Activated T-cell treated with anti-CD3 and anti-CD28 coated beads, Interleukin-2, amount 50 U/mL, for 24 hours (primary cell): ENCODE data around the gene SSTR3.

ENCODE experiments used
- DNase-seq: peaks from one replicate; pipeline ENCODE4 v3.0.0-alpha.2; 2020
- H3K27ac Mint-ChIP-seq: 2 replicates; pipeline ENCODE4 v1.8.0; 2020; ENCODE audit warnings: mild to moderate bottlenecking, mixed read lengths
- H3K27me3 Mint-ChIP-seq: 2 replicates; pipeline ENCODE4 v1.8.0; 2020; ENCODE audit warnings: mixed read lengths
- H3K36me3 Mint-ChIP-seq: 2 replicates; pipeline ENCODE4 v1.8.0; 2020; ENCODE audit warnings: low read depth, mixed read lengths
- H3K4me1 Mint-ChIP-seq: 2 replicates; pipeline ENCODE4 v1.8.0; 2020; ENCODE audit warnings: low read depth, mixed read lengths
- H3K4me3 Mint-ChIP-seq: 2 replicates; pipeline ENCODE4 v1.8.0; 2020; ENCODE audit warnings: mild to moderate bottlenecking, moderate library complexity, mixed read lengths
- H3K9me3 Mint-ChIP-seq: 2 replicates; pipeline ENCODE4 v1.8.0; 2020; ENCODE audit warnings: mixed read lengths

Gene SSTR3

GRCh38 chr22:37163096-37163489 lies 49.2 kb downstream of the SSTR3 start:
- no peaks in the 10 kb centered on the region for H3K27me3 Mint-ChIP-seq
- DNase-seq: no peak
- H3K27ac Mint-ChIP-seq: peak overlapping the region; percentile 96
- H3K4me3 Mint-ChIP-seq: peak overlapping the region; percentile 69
- H3K4me1 Mint-ChIP-seq: peaks cover 92% of the 10 kb centered on the region
- peaks cover 4% of the 10 kb centered on the region for H3K9me3 Mint-ChIP-seq
- peaks cover 5% of the 10 kb centered on the region for H3K36me3 Mint-ChIP-seq

GRCh38 chr22:37162221-37163095 lies 49.8 kb downstream of the SSTR3 start:
- H3K4me3 Mint-ChIP-seq: peak overlapping the region; percentile 69
- H3K4me1 Mint-ChIP-seq: peaks cover 92% of the 10 kb centered on the region
- H3K27ac Mint-ChIP-seq: peak overlapping the region; percentile 96
- peaks cover 4% of the 10 kb centered on the region for H3K9me3 Mint-ChIP-seq
- peak; percentile 87 for DNase-seq
- no peaks in the 10 kb centered on the region for H3K27me3 Mint-ChIP-seq
- peaks cover 5% of the 10 kb centered on the region for H3K36me3 Mint-ChIP-seq

- peaks cover 4% of the 10 kb centered on the region for H3K9me3 Mint-ChIP-seq
Observed at GRCh38 chr22:37161443-37161842, 50.8 kb downstream of the SSTR3 start.

GRCh38 chr22:37160027-37160426 lies 52.2 kb downstream of the SSTR3 start:
- Mint-ChIP-seq H3K4me3 (no peak overlapping the region), H3K36me3 (peaks cover 5% of the 10 kb centered on the region), H3K27me3 (no peaks in the 10 kb centered on the region), H3K9me3 (peaks cover 4% of the 10 kb centered on the region), H3K4me1 (peaks cover 91% of the 10 kb centered on the region), H3K27ac (peak overlapping the region; percentile 22)
- DNase-seq: no peak

More at GRCh38 chr22:37161443-37161842, 50.8 kb downstream of the SSTR3 start:
- DNase-seq: no peak
- H3K4me3 Mint-ChIP-seq: peak overlapping the region; percentile 69
- H3K4me1 Mint-ChIP-seq: peaks cover 91% of the 10 kb centered on the region
- H3K36me3 Mint-ChIP-seq: peaks cover 5% of the 10 kb centered on the region
- H3K27me3 Mint-ChIP-seq: no peaks in the 10 kb centered on the region
- H3K27ac Mint-ChIP-seq: peak overlapping the region; percentile 96

GRCh38 chr22:37158963-37159290 lies 53.4 kb downstream of the SSTR3 start:
- Mint-ChIP-seq H3K27ac (no peak overlapping the region), H3K36me3 (peaks cover 5% of the 10 kb centered on the region), H3K4me3 (no peak overlapping the region), H3K9me3 (peaks cover 4% of the 10 kb centered on the region), H3K4me1 (peaks cover 87% of the 10 kb centered on the region), H3K27me3 (no peaks in the 10 kb centered on the region)
- DNase-seq: no peak

GRCh38 chr22:37157516-37158285 lies 54.6 kb downstream of the SSTR3 start:
- peaks cover 4% of the 10 kb centered on the region for H3K9me3 Mint-ChIP-seq
- no peaks in the 10 kb centered on the region for H3K27me3 Mint-ChIP-seq
- H3K4me3 Mint-ChIP-seq: no peak overlapping the region

GRCh38 chr22:37156686-37157435 lies 55.4 kb downstream of the SSTR3 start:
- H3K4me1 Mint-ChIP-seq: peaks cover 79% of the 10 kb centered on the region

More at GRCh38 chr22:37157516-37158285, 54.6 kb downstream of the SSTR3 start:
- Mint-ChIP-seq H3K27ac (no peak overlapping the region), H3K4me1 (peaks cover 81% of the 10 kb centered on the region), H3K36me3 (peaks cover 5% of the 10 kb centered on the region)
- DNase-seq: no peak

GRCh38 chr22:37155971-37156370 lies 56.3 kb downstream of the SSTR3 start:
- H3K9me3 Mint-ChIP-seq: peaks cover 7% of the 10 kb centered on the region
- no peak overlapping the region for H3K4me3 Mint-ChIP-seq
- H3K4me1 Mint-ChIP-seq: peaks cover 79% of the 10 kb centered on the region
- peak overlapping the region; percentile 86 for H3K27ac Mint-ChIP-seq
- H3K36me3 Mint-ChIP-seq: no peaks in the 10 kb centered on the region
- no peak for DNase-seq
- no peaks in the 10 kb centered on the region for H3K27me3 Mint-ChIP-seq

More at GRCh38 chr22:37156686-37157435, 55.4 kb downstream of the SSTR3 start:
- H3K9me3 Mint-ChIP-seq: peaks cover 5% of the 10 kb centered on the region
- H3K4me3 Mint-ChIP-seq: no peak overlapping the region
- no peak overlapping the region for H3K27ac Mint-ChIP-seq
- no peak for DNase-seq
- H3K27me3 Mint-ChIP-seq: no peaks in the 10 kb centered on the region
- H3K36me3 Mint-ChIP-seq: peaks cover 5% of the 10 kb centered on the region

GRCh38 chr22:37154925-37155712 lies 57.2 kb downstream of the SSTR3 start:
- H3K27me3 Mint-ChIP-seq: no peaks in the 10 kb centered on the region
- peaks cover 11% of the 10 kb centered on the region for H3K9me3 Mint-ChIP-seq
- H3K27ac Mint-ChIP-seq: peak overlapping the region; percentile 86
- no peak for DNase-seq
- peaks cover 81% of the 10 kb centered on the region for H3K4me1 Mint-ChIP-seq
- H3K4me3 Mint-ChIP-seq: peak overlapping the region; percentile 2
- peaks cover 1% of the 10 kb centered on the region for H3K36me3 Mint-ChIP-seq
